IPS-20b (cell line): ENCODE measurements around the gene POTEF.
"Not testable (repeated sequence)": the region's sequence is repeated elsewhere in the genome, so short reads cannot be mapped to it uniquely, and the experiment has no call there.

Experiments
- H3K27ac ChIP-seq: one replicate; pipeline ENCODE4 v1.5.1; 2013; ENCODE audit warnings: low read length
- H3K27me3 ChIP-seq: 2 replicates; pipeline ENCODE4 v1.6.1; 2013; ENCODE audit warnings: mild to moderate bottlenecking, low read length, inconsistent platforms; ENCODE audit not compliant: insufficient read depth
- H3K36me3 ChIP-seq: 2 replicates; pipeline ENCODE4 v1.6.1; 2013; ENCODE audit warnings: low read depth, mild to moderate bottlenecking, inconsistent platforms, low read length, moderate library complexity; ENCODE audit not compliant: insufficient read depth
- H3K4me1 ChIP-seq: 2 replicates; pipeline ENCODE4 v1.6.1; 2013; ENCODE audit warnings: mild to moderate bottlenecking, control low read depth, inconsistent platforms, low read length, moderate library complexity; ENCODE audit not compliant: insufficient read depth
- H3K4me3 ChIP-seq: 2 replicates; pipeline ENCODE4 v1.5.1; 2013; ENCODE audit warnings: mild to moderate bottlenecking, low read length, inconsistent platforms
- H3K9ac ChIP-seq: 2 replicates; pipeline ENCODE4 v1.6.1; 2013; ENCODE audit warnings: low read depth, mild to moderate bottlenecking, inconsistent platforms, low read length, moderate library complexity
- H3K9me3 ChIP-seq: 2 replicates; pipeline ENCODE4 v1.6.1; 2013; ENCODE audit warnings: mild to moderate bottlenecking, low read depth, low read length, inconsistent platforms; ENCODE audit not compliant: insufficient read depth

The POTEF gene

DNA sequence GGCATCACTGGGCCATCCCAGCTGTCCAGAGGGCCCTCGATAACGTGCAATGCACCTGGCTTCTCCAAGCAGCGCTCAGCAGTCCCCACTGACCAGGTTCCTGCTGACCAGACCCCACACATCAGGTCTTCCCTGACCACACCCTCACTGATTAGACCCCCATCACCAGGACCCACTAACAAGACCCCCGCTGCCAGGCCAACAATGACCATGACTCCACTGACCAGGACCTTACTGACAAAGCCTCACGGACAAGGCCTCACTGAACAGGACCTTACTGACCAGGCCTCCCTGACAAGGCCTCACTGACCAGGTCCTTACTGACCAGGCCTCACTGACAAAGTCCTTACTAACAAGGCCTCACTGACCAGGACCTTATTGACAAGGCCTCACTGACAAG is 76.6 kb downstream of the POTEF start:
- not testable (repeated sequence) for H3K27ac ChIP-seq, H3K27me3 ChIP-seq, H3K9ac ChIP-seq, H3K4me1 ChIP-seq, H3K36me3 ChIP-seq, H3K4me3 ChIP-seq, H3K9me3 ChIP-seq

DNA sequence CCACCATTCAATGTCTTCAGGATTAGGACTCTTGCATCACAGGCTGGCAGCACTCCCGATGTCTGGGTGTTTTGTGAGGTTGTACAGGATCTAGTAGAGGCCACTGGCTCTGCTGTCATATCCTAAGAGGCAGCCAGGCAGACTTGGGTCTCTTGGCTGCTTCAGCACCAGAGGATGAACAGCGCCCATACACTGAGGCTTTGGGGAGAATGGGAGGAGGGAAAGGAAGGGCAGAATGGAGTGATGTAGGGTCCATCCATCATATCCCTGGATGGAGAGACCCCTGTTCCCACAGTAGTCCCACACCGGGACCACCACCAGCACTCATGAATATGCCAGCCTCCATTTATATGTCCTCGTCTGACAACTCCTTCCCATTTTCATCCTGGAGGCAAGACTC is 80.6 kb downstream of the POTEF start:
- H3K4me3 ChIP-seq, H3K4me1 ChIP-seq, H3K9ac ChIP-seq, H3K36me3 ChIP-seq, H3K27ac ChIP-seq, H3K27me3 ChIP-seq, H3K9me3 ChIP-seq: not testable (repeated sequence)

DNA sequence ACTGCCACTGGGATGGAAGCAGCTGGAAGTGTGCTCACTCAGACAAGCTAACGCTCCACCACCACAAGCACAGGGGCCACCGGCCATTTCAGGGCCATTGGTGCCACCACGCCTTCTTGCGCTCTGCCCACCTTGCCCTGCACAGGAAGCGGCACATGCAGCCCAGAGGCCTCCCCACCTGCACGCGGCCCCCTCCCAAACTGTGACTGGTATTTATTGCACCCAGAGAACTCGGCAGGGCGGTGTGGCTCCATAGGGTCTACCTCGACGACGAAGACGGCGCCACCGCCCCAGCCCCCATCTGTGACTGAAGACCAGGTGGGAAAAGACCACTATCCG is 90.8 kb downstream of the POTEF start:
- not testable (repeated sequence) for H3K9me3 ChIP-seq

GRCh38 chr2:130025931-130026330 is 103.1 kb downstream of the POTEF start:
- H3K27me3 ChIP-seq, H3K4me1 ChIP-seq, H3K36me3 ChIP-seq, H3K27ac ChIP-seq, H3K9ac ChIP-seq, H3K4me3 ChIP-seq, H3K9me3 ChIP-seq: not testable (repeated sequence)

More for the DNA sequence above, 90.8 kb downstream of the POTEF start:
- not testable (repeated sequence) for H3K4me1 ChIP-seq, H3K27ac ChIP-seq, H3K27me3 ChIP-seq, H3K9ac ChIP-seq, H3K36me3 ChIP-seq
- peak overlapping the region; percentile 40; the same call in 1 of the 2 replicates for H3K4me3 ChIP-seq
